SK-N-SH (cell line): ENCODE results near the gene IMPA2.

ENCODE experiments used
- EP300 ChIP-seq, 2 experiments: IDR thresholded peaks; 2 replicates each; pipeline versions ENCODE4 v1.4.0 to v1.6.1; 2012; ENCODE audit warnings: borderline replicate concordance in 1 of 2, low read depth in 1 of 2, low read length in 1 of 2
- EZH2phosphoT487 ChIP-seq: fragments of 200-600 bp; sonication (generic); IDR thresholded peaks from 2 replicates; pipeline ENCODE4 v1.6.1; 2017; ENCODE audit warnings: low read depth, mixed run types, mild to moderate bottlenecking, antibody characterized with exemption, moderate library complexity, borderline replicate concordance
- FOSL2 ChIP-seq: IDR thresholded peaks from 2 replicates; pipeline ENCODE4 v1.4.0; 2012; ENCODE audit warnings: low read depth, mild to moderate bottlenecking, moderate library complexity, borderline replicate concordance
- MEF2A ChIP-seq: IDR thresholded peaks from 2 replicates; pipeline ENCODE4 v1.4.0; 2012; ENCODE audit warnings: low read depth, borderline replicate concordance
- POLR2AphosphoS5 ChIP-seq: IDR thresholded peaks from 2 replicates; pipeline ENCODE4 v1.6.1; 2012; ENCODE audit warnings: low read depth, low read length
- RFX5 ChIP-seq: IDR thresholded peaks from 2 replicates; pipeline ENCODE4 v1.6.1; 2012; ENCODE audit warnings: mild to moderate bottlenecking, improper control_type of control experiment, low read length
- SMC3 ChIP-seq: IDR thresholded peaks from 2 replicates; pipeline ENCODE4 v1.6.1; 2012; ENCODE audit warnings: low read depth, low read length, improper control_type of control experiment
- TAF1 ChIP-seq: IDR thresholded peaks from 2 replicates; pipeline ENCODE4 v1.6.1; 2012; ENCODE audit warnings: low read depth, mild to moderate bottlenecking, low read length, moderate library complexity, borderline replicate concordance
- TCF12 ChIP-seq: IDR thresholded peaks from 2 replicates; pipeline ENCODE4 v1.4.0; 2012
- TF ChIP-seq, protein P1 (sequence below): fragments of 200-600 bp; sonication (generic); IDR thresholded peaks from 2 replicates; pipeline ENCODE4 v1.6.1; 2017; ENCODE audit warnings: antibody characterized with exemption, mild to moderate bottlenecking, moderate library complexity
- TF ChIP-seq, protein P2 (sequence below): IDR thresholded peaks from 2 replicates; pipeline ENCODE4 v1.4.0; 2012; ENCODE audit warnings: low read depth
- TF ChIP-seq, protein P3 (sequence below): IDR thresholded peaks from 2 replicates; pipeline ENCODE4 v1.6.1; 2012; ENCODE audit warnings: mild to moderate bottlenecking, low read depth, low read length, moderate library complexity

DNA sequence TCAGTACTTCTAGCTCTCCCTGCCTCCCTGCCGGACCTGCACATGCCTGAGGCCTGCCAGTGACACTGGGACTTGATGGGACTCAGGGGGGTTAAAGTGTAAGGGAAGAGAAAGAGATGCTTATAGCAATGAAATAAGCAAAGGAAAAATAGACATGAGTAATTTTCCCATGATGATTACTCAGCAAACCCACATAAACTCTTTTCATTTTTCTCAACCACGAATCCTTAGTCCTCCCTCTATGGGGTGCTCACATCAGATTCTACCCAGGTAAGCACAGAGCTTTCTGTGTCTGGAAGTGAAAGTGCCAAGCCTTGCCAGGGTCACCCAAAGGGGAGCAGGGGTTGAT is 67.5 kb downstream of the IMPA2 start:
- no peak for TF ChIP-seq MEF2A
- TF ChIP-seq, protein P1, sequence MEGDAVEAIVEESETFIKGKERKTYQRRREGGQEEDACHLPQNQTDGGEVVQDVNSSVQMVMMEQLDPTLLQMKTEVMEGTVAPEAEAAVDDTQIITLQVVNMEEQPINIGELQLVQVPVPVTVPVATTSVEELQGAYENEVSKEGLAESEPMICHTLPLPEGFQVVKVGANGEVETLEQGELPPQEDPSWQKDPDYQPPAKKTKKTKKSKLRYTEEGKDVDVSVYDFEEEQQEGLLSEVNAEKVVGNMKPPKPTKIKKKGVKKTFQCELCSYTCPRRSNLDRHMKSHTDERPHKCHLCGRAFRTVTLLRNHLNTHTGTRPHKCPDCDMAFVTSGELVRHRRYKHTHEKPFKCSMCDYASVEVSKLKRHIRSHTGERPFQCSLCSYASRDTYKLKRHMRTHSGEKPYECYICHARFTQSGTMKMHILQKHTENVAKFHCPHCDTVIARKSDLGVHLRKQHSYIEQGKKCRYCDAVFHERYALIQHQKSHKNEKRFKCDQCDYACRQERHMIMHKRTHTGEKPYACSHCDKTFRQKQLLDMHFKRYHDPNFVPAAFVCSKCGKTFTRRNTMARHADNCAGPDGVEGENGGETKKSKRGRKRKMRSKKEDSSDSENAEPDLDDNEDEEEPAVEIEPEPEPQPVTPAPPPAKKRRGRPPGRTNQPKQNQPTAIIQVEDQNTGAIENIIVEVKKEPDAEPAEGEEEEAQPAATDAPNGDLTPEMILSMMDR: no peak
- no peak for TF ChIP-seq SMC3
- no peak for TF ChIP-seq RFX5
- TF ChIP-seq, protein P2, sequence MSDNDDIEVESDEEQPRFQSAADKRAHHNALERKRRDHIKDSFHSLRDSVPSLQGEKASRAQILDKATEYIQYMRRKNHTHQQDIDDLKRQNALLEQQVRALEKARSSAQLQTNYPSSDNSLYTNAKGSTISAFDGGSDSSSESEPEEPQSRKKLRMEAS: no peak
- TF ChIP-seq, protein P3, sequence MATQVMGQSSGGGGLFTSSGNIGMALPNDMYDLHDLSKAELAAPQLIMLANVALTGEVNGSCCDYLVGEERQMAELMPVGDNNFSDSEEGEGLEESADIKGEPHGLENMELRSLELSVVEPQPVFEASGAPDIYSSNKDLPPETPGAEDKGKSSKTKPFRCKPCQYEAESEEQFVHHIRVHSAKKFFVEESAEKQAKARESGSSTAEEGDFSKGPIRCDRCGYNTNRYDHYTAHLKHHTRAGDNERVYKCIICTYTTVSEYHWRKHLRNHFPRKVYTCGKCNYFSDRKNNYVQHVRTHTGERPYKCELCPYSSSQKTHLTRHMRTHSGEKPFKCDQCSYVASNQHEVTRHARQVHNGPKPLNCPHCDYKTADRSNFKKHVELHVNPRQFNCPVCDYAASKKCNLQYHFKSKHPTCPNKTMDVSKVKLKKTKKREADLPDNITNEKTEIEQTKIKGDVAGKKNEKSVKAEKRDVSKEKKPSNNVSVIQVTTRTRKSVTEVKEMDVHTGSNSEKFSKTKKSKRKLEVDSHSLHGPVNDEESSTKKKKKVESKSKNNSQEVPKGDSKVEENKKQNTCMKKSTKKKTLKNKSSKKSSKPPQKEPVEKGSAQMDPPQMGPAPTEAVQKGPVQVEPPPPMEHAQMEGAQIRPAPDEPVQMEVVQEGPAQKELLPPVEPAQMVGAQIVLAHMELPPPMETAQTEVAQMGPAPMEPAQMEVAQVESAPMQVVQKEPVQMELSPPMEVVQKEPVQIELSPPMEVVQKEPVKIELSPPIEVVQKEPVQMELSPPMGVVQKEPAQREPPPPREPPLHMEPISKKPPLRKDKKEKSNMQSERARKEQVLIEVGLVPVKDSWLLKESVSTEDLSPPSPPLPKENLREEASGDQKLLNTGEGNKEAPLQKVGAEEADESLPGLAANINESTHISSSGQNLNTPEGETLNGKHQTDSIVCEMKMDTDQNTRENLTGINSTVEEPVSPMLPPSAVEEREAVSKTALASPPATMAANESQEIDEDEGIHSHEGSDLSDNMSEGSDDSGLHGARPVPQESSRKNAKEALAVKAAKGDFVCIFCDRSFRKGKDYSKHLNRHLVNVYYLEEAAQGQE: no peak
- TF ChIP-seq POLR2AphosphoS5: no peak
- no peak for TF ChIP-seq TAF1
- no peak for TF ChIP-seq TCF12
- no peak for TF ChIP-seq EP300 (IDR thresholded peaks at IDR 0.05; ENCODE audit: borderline replicate concordance in 1 of 2, low read depth in 1 of 2, low read length in 1 of 2)
- no peak for TF ChIP-seq FOSL2
- TF ChIP-seq EZH2phosphoT487: no peak
